Neural progenitor cell (in vitro differentiated cells): ENCODE results near the gene COA6.

Experiments
- EZH2 ChIP-seq: fragments of 200-600 bp; sonication (generic); IDR thresholded peaks from 2 replicates; pipeline ENCODE4 v1.6.1; 2017; ENCODE audit warnings: antibody characterized with exemption, mild to moderate bottlenecking, moderate library complexity
- TF ChIP-seq, protein P1 (sequence below): fragments of 200-600 bp; sonication (generic); IDR thresholded peaks from 2 replicates; pipeline ENCODE4 v1.5.1; 2017; ENCODE audit warnings: antibody characterized with exemption, mild to moderate bottlenecking

- TF ChIP-seq, protein P1, sequence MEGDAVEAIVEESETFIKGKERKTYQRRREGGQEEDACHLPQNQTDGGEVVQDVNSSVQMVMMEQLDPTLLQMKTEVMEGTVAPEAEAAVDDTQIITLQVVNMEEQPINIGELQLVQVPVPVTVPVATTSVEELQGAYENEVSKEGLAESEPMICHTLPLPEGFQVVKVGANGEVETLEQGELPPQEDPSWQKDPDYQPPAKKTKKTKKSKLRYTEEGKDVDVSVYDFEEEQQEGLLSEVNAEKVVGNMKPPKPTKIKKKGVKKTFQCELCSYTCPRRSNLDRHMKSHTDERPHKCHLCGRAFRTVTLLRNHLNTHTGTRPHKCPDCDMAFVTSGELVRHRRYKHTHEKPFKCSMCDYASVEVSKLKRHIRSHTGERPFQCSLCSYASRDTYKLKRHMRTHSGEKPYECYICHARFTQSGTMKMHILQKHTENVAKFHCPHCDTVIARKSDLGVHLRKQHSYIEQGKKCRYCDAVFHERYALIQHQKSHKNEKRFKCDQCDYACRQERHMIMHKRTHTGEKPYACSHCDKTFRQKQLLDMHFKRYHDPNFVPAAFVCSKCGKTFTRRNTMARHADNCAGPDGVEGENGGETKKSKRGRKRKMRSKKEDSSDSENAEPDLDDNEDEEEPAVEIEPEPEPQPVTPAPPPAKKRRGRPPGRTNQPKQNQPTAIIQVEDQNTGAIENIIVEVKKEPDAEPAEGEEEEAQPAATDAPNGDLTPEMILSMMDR = no peak
- no peak for TF ChIP-seq EZH2
Measured at GRCh38 chr1:234373959-234374254, 651 bp downstream of the COA6 start.
